Rectal smooth muscle tissue (tissue), 1 donor: ENCODE results near the gene SAMD4B.
A peak's percentile ranks its signal among the peaks of the same experiment; 100 is the strongest.
"Not testable (repeated sequence)": the region's sequence is repeated elsewhere in the genome, so short reads cannot be mapped to it uniquely, and the experiment has no call there.

ENCODE experiments used
- H3K27ac ChIP-seq: one replicate; pipeline ENCODE4 v1.7.0; 2013; ENCODE audit warnings: low read depth, low read length, inconsistent platforms
- H3K27me3 ChIP-seq: one replicate; pipeline ENCODE4 v1.7.0; 2013; ENCODE audit warnings: low read length; ENCODE audit not compliant: control insufficient read depth, insufficient read depth
- H3K36me3 ChIP-seq: one replicate; pipeline ENCODE4 v1.7.0; 2013; ENCODE audit warnings: low read length; ENCODE audit not compliant: control insufficient read depth, insufficient read depth
- H3K4me1 ChIP-seq: one replicate; pipeline ENCODE4 v1.7.0; 2013; ENCODE audit warnings: low read length; ENCODE audit not compliant: control insufficient read depth, insufficient read depth
- H3K4me3 ChIP-seq: one replicate; pipeline ENCODE4 v1.7.0; 2013; ENCODE audit warnings: low read length
- H3K9ac ChIP-seq: one replicate; pipeline ENCODE4 v1.7.0; 2013; ENCODE audit warnings: low read length

Gene SAMD4B

GRCh38 chr19:39369200-39369599, 27.0 kb downstream of the SAMD4B start:
- no peak overlapping the region for H3K4me3 ChIP-seq
- no peak overlapping the region for H3K9ac ChIP-seq
- H3K36me3 ChIP-seq, result peaks cover 21% of the 10 kb centered on the region
- no peak overlapping the region for H3K27ac ChIP-seq
- no peaks in the 10 kb centered on the region for H3K27me3 ChIP-seq
- H3K4me1 ChIP-seq, result peaks cover 16% of the 10 kb centered on the region

GRCh38 chr19:39370735-39371134, 28.5 kb downstream of the SAMD4B start:
- H3K4me1 ChIP-seq, result peaks cover 16% of the 10 kb centered on the region
- H3K9ac ChIP-seq, result no peak overlapping the region
- H3K4me3 ChIP-seq, result no peak overlapping the region
- peaks cover 29% of the 10 kb centered on the region for H3K36me3 ChIP-seq
- H3K27me3 ChIP-seq, result no peaks in the 10 kb centered on the region
- no peak overlapping the region for H3K27ac ChIP-seq

DNA sequence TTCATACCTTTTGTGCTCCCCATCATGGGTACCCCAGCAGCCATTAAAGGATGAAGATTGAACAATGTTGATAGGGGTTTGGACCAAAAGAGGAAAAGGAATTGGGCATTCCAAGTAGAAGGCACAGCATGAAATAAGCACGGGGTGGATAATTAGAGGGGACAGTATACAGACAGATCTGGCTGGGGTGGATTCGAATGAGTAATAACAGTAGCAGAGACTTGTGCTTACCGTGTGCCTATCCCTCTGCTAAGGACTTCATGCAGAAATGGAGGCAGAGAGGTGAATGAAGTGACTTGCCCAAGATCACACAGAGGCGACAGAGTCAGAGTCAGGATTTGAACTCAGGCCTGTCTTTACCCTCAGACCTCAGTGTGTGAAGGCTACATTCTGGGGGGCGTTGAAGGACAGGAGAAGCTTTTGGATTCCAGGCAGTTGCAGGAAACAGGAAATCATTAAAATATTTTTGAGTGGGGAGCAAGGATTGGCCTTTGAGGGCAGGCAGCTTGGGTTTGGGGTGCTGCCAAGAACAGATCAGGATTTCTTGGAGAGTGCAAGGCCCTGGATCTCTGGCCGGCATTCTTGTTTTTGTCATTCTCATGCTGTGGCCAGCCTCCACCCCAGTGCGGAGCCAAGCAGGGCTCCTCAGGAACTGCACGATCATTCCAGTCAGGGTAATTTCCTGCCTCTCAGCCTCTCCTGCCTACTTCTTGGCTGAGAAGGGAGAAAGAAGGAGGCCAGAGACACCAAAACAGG, 30.0 kb downstream of the SAMD4B start:
- peaks cover 16% of the 10 kb centered on the region for H3K4me1 ChIP-seq
- H3K9ac ChIP-seq, result no peak overlapping the region
- peak overlapping the region; percentile 91 for H3K27ac ChIP-seq

GRCh38 chr19:39372941-39373340, 30.7 kb downstream of the SAMD4B start:
- no peak overlapping the region for H3K9ac ChIP-seq
- no peaks in the 10 kb centered on the region for H3K27me3 ChIP-seq
- peaks cover 44% of the 10 kb centered on the region for H3K36me3 ChIP-seq
- H3K4me1 ChIP-seq, result peaks cover 16% of the 10 kb centered on the region
- peak overlapping the region; percentile 91 for H3K27ac ChIP-seq
- H3K4me3 ChIP-seq, result no peak overlapping the region

More for the DNA sequence above, 30.0 kb downstream of the SAMD4B start:
- Histone ChIP-seq H3K27me3 (no peaks in the 10 kb centered on the region), H3K4me3 (peak overlapping the region; percentile 9), H3K36me3 (peaks cover 37% of the 10 kb centered on the region)

DNA sequence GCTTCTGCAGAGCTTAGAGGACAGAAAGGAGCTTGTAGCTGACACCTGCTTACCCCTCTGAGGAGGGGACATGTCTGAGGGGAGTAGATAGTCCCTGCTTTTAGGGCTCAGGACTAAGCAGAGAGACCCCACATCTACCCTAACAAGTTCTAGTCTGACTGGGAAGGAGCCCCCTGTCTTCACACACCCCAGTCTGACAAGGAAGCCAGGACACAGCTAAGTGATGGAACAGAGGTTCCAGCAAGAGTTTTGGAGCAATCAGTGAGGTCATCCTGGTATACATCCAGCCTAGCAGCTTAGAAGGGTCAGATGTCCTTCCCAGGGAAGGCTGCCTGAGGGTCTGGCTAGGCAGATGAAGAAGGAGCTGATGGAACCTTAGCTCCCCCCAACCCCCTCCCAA, 33.7 kb downstream of the SAMD4B start:
- Histone ChIP-seq H3K36me3 (peaks cover 45% of the 10 kb centered on the region), H3K9ac (no peak overlapping the region), H3K4me3 (no peak overlapping the region), H3K27ac (no peak overlapping the region), H3K4me1 (peaks cover 16% of the 10 kb centered on the region), H3K27me3 (no peaks in the 10 kb centered on the region)

DNA sequence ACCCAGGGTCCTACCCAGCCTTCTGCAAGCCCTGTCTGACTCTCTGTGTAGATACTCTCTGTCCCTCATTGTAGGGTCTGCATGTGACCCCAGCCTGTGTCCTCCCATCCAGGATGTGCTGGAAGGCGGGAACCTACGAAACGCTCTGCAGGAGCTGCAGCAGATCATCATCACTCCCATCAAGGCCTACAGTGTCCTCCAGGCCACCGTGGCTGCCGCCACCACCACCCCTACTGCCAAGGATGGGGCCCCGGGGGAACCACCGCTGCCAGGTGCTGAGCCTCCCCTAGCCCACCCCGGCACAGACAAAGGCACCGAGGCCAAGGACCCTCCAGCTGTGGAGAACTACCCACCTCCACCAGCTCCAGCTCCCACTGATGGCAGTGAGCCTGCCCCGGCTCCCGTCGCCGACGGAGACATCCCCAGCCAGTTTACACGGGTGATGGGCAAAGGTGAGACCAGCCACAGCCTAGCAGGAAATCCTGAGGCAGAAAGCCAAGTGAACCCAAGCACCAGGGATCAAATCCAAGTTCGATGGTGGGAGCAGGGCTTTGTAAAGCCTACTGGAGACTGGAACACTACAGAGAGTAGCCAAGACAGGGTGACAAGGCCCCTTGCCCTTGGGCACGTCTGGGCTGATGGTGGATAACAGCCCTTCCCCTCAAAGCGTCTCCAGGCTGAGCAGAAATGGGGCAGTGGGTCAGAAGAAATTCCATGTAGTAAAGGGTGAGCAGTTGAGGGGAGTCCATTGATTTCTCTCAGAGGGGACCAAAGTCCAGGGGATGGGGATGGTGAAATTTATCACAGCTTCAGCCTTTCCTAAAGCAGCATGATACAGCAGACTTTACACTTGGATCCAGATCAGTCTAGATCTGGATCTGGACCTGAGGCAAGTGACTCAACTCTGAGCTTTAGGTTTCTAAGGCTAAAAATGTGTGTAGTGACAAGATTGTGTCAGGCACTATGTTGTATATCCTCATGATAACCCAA, 35.4 kb downstream of the SAMD4B start:
- peaks cover 8% of the 10 kb centered on the region for H3K4me1 ChIP-seq
- peaks cover 54% of the 10 kb centered on the region for H3K36me3 ChIP-seq
- H3K27ac ChIP-seq, result no peak overlapping the region
- H3K9ac ChIP-seq, result no peak overlapping the region
- H3K27me3 ChIP-seq, result no peaks in the 10 kb centered on the region
- no peak overlapping the region for H3K4me3 ChIP-seq

- peaks cover 57% of the 10 kb centered on the region for H3K36me3 ChIP-seq
- H3K27ac ChIP-seq, H3K27me3 ChIP-seq, H3K4me3 ChIP-seq, H3K4me1 ChIP-seq, H3K9ac ChIP-seq: not testable (repeated sequence)
These were observed 37.1 kb downstream of the SAMD4B start for GRCh38 chr19:39379366-39379765.

DNA sequence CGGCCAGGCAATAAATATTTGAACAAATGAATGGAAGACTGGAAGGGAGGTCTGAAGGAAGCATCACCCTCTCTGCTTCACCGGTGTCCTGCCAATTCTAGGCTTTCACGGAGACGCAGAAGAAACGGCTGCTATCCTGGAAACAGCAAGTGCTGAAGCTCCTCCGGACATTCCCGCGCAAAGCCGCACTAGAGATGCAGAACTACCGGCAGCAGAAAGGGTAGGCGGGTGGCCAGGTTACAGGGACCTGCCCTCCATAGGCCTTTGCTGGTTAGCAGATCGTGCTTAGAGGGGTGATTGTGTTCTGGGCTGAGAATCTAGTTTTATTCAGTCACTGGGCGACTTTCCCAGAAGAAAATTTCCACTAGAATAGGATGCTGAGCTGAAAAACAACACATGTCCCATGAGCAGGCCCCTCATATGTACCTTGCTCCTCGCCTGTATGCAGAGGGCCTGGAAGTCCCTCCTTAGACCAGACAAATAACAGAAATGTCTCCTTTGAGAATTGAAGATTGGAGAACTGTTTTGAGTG, 37.7 kb downstream of the SAMD4B start:
- Histone ChIP-seq H3K4me3 (no peak overlapping the region), H3K27ac (no peak overlapping the region), H3K9ac (no peak overlapping the region), H3K4me1 (no peaks in the 10 kb centered on the region), H3K36me3 (peaks cover 56% of the 10 kb centered on the region), H3K27me3 (no peaks in the 10 kb centered on the region)

GRCh38 chr19:39380521-39381502, 38.6 kb downstream of the SAMD4B start:
- Histone ChIP-seq H3K4me3 (no peak overlapping the region), H3K27ac (no peak overlapping the region), H3K4me1 (no peaks in the 10 kb centered on the region), H3K9ac (no peak overlapping the region), H3K27me3 (no peaks in the 10 kb centered on the region), H3K36me3 (peaks cover 50% of the 10 kb centered on the region)

GRCh38 chr19:39381910-39382611, 39.8 kb downstream of the SAMD4B start:
- H3K36me3 ChIP-seq, result peaks cover 56% of the 10 kb centered on the region
- no peak overlapping the region for H3K4me3 ChIP-seq
- H3K9ac ChIP-seq, result no peak overlapping the region
- no peak overlapping the region for H3K27ac ChIP-seq
- no peaks in the 10 kb centered on the region for H3K27me3 ChIP-seq
- no peaks in the 10 kb centered on the region for H3K4me1 ChIP-seq
